Keratinocyte (primary cell): Measurements from ENCODE around the gene CD44. TPM values are rescaled to one million over a fixed set of nuclear protein-coding genes. Genes with fewer than 3 reads are reported as not detected.

Source experiments
- DNase-seq: peaks from one replicate; pipeline ENCODE4 v3.0.0-alpha.2; 2011; ENCODE audit warnings: low read depth, missing footprints, low spot score
- FAIRE-seq: peaks from 2 replicates; lab custom pipeline; 2011; peaks lifted over from hg19 to GRCh38; lab: Jason Lieb, UNC
- H2AFZ ChIP-seq: 2 replicates; pipeline ENCODE4 v1.6.0; 2012; ENCODE audit warnings: low read length, control low read depth, inconsistent platforms; ENCODE audit not compliant: control insufficient read depth
- H3K27ac ChIP-seq: 2 replicates; pipeline ENCODE4 v1.5.1; 2011; ENCODE audit warnings: low read length; ENCODE audit not compliant: control insufficient read depth, insufficient read depth
- H3K27me3 ChIP-seq: 3 replicates; pipeline ENCODE4 v1.6.0; 2011; ENCODE audit warnings: low read length; ENCODE audit not compliant: control insufficient read depth, insufficient read depth; ENCODE audit errors: extremely low read depth
- H3K36me3 ChIP-seq, 2 experiments: 2 replicates in 1 of 2; 3 replicates in 1 of 2; pipeline ENCODE4 v1.5.1; 2011; ENCODE audit warnings: low read length in 2 of 2, mild to moderate bottlenecking in 1 of 2; ENCODE audit not compliant: control insufficient read depth in 2 of 2, insufficient read depth in 2 of 2; ENCODE audit errors: extremely low read depth in 1 of 2
- H3K4me1 ChIP-seq: 3 replicates; pipeline ENCODE4 v1.5.1; 2011; ENCODE audit warnings: low read length; ENCODE audit not compliant: control insufficient read depth, insufficient read depth; ENCODE audit errors: extremely low read depth
- H3K4me2 ChIP-seq: 3 replicates; pipeline ENCODE4 v1.6.0; 2011; ENCODE audit warnings: low read depth, low read length; ENCODE audit not compliant: control insufficient read depth, insufficient read depth; ENCODE audit errors: extremely low read depth
- H3K4me3 ChIP-seq, 3 experiments: fragments of 200-600 bp in 1 of 3; sonication (generic) in 1 of 3; 2 replicates in 2 of 3; 3 replicates in 1 of 3; pipeline ENCODE4 v1.5.1; 2011 to 2016; ENCODE audit warnings: low read length in 3 of 3, mild to moderate bottlenecking in 3 of 3, control low read depth in 2 of 3, inconsistent platforms in 1 of 3, low read depth in 1 of 3, mixed read lengths in 1 of 3, mixed run types in 1 of 3, moderate library complexity in 1 of 3; ENCODE audit not compliant: control insufficient read depth in 2 of 3, insufficient read depth in 2 of 3; ENCODE audit errors: extremely low read depth in 1 of 3
- H3K79me2 ChIP-seq: 2 replicates; pipeline ENCODE4 v1.6.0; 2012; ENCODE audit warnings: low read length; ENCODE audit not compliant: control insufficient read depth, insufficient read depth
- H3K9ac ChIP-seq: 3 replicates; pipeline ENCODE4 v1.6.0; 2011; ENCODE audit warnings: low read length; ENCODE audit not compliant: control insufficient read depth, insufficient read depth; ENCODE audit errors: extremely low read depth
- H3K9me1 ChIP-seq: 3 replicates; pipeline ENCODE4 v1.6.0; 2011; ENCODE audit warnings: low read length; ENCODE audit not compliant: control insufficient read depth, insufficient read depth; ENCODE audit errors: extremely low read depth
- H3K9me3 ChIP-seq: 2 replicates; pipeline ENCODE4 v1.5.1; 2012; ENCODE audit warnings: low read depth, low read length; ENCODE audit not compliant: control insufficient read depth
- H4K20me1 ChIP-seq: 3 replicates; pipeline ENCODE4 v1.6.0; 2011; ENCODE audit warnings: low read length; ENCODE audit not compliant: control insufficient read depth, insufficient read depth; ENCODE audit errors: extremely low read depth
- EZH2 ChIP-seq: IDR thresholded peaks from one replicate; pipeline ENCODE4 v1.6.1; 2012; ENCODE audit warnings: inconsistent platforms, mild to moderate bottlenecking, low read length, moderate library complexity
- dilution Hi-C: fragments of 300-500 bp; cut with MboI; formaldehyde crosslinking; loops from one replicate; pipeline ENCODE4 v1.7.0; 2020; ENCODE audit warnings: low sequenced_read_pairs; ENCODE audit not compliant: extremely low pct_ligation_motif_present
- polyA plus RNA-seq, 5 experiments: library from polyadenylated mRNA; depleted of rRNA in 3 of 5; stranded (reverse) in 3 of 5; stranded (forward) in 1 of 5; unstranded in 1 of 5; fragments of >200 nt; gene quantifications; 1 replicate in 1 of 5; 2 replicates in 3 of 5; 3 replicates in 1 of 5; pipeline versions ENCODE4 v1.2.1 to v1.2.3, GENCODE V29; 2011 to 2012; ENCODE audit warnings: missing spikeins in 2 of 5, low read depth in 1 of 5, low replicate concordance in 1 of 5
- TF ChIP-seq, protein P1 (sequence below), 3 experiments: IDR thresholded peaks in 1 of 3; conservative IDR thresholded peaks in 1 of 3; optimal IDR thresholded peaks in 1 of 3; 2 replicates in 2 of 3; 3 replicates in 1 of 3; pipeline versions ENCODE3 to v1.5.1; 2011; ENCODE audit warnings: low read length in 3 of 3, mild to moderate bottlenecking in 3 of 3, moderate library complexity in 2 of 3, control low read depth in 1 of 3, inconsistent platforms in 1 of 3; ENCODE audit not compliant: insufficient read depth in 2 of 3; ENCODE audit errors: extremely low read depth in 1 of 3

CD44 gene
- polyA plus RNA-seq, 1 donor (not counting 4 experiments of a cell fraction or from before 2014, with no cell fraction given), result 2,038 TPM

DNA sequence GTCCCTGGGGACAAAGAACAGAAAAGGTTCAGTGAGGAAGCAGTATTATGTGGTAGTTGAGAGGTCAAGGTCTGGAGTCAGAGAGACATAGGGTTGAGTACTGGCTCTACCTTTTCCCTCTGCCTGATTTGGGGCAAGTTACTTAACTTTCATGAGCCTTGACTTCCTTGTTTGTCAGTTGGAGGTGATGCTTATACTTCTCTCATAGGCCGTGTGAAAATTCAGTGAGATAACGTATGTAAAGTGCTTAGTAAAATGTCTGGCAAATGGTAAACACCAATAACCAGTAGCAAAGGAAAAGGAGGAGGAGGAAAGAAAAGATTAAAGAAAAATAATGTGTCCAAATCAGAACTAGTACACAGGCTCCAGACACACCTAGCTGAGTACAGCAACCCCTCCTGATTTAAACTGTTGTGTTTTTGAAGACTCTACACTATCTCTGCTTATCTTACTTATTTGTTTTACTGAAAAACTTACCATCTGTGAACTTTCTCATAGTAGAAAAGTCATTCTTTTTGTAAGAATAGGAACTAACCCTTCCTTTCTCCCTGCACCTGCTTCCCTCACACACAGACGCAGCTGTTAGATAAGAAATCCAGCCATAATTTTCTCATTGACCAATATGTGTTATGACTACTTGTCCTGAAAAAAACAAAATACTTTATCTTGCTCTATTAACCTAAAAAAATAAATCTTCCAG is 126.9 kb downstream of the CD44 start:
- peak; percentile 13 for FAIRE-seq

DNA sequence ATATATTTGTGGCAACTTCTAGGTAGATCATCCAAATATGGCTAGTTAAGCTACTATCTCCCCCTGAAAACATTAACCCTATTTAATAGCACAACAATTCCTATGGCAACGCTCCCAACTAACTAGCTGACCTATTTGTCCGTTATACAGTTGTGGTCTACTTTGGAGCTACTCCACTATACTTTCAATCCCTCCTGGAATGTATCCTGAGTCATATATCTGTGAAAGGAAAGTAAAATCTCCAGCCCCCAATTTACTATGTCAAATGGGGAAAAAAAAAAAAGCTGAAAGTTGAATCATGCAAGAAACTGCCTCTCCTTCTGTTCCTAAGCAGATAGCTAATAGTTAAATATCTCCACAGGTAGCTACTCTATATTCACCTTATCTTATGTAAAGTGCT is 128.5 kb downstream of the CD44 start:
- Histone ChIP-seq H3K36me3 (no peaks in the 10 kb centered on the region), H3K9me1 (no peaks in the 10 kb centered on the region), H3K9ac (no peak overlapping the region), H3K27ac (no peak overlapping the region), H3K79me2 (no peaks in the 10 kb centered on the region), H3K4me1 (no peaks in the 10 kb centered on the region), H2AFZ (no peak overlapping the region), H4K20me1 (no peaks in the 10 kb centered on the region), H3K4me2 (no peak overlapping the region), H3K27me3 (no peaks in the 10 kb centered on the region), H3K4me3 (no peak overlapping the region), H3K9me3 (no peaks in the 10 kb centered on the region)
- FAIRE-seq (no peak), DNase-seq (no peak)
- dilution Hi-C loops, result no loop called here
- TF ChIP-seq, protein P1, sequence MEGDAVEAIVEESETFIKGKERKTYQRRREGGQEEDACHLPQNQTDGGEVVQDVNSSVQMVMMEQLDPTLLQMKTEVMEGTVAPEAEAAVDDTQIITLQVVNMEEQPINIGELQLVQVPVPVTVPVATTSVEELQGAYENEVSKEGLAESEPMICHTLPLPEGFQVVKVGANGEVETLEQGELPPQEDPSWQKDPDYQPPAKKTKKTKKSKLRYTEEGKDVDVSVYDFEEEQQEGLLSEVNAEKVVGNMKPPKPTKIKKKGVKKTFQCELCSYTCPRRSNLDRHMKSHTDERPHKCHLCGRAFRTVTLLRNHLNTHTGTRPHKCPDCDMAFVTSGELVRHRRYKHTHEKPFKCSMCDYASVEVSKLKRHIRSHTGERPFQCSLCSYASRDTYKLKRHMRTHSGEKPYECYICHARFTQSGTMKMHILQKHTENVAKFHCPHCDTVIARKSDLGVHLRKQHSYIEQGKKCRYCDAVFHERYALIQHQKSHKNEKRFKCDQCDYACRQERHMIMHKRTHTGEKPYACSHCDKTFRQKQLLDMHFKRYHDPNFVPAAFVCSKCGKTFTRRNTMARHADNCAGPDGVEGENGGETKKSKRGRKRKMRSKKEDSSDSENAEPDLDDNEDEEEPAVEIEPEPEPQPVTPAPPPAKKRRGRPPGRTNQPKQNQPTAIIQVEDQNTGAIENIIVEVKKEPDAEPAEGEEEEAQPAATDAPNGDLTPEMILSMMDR (optimal IDR thresholded peaks at IDR 0.05 in 1 of 3, IDR thresholded peaks at IDR 0.05 in 1 of 3, conservative IDR thresholded peaks at IDR 0.05 in 1 of 3; ENCODE audit: extremely low read depth in 1 of 3, insufficient read depth in 2 of 3, low read length in 3 of 3), result no peak
- TF ChIP-seq EZH2, result no peak

More for the DNA sequence above, 126.9 kb downstream of the CD44 start:
- Histone ChIP-seq H3K27me3 (no peaks in the 10 kb centered on the region), H3K9me3 (no peaks in the 10 kb centered on the region), H3K4me2 (no peak overlapping the region), H3K36me3 (no peaks in the 10 kb centered on the region), H3K79me2 (no peaks in the 10 kb centered on the region), H4K20me1 (no peaks in the 10 kb centered on the region), H3K9ac (no peak overlapping the region), H3K4me1 (no peaks in the 10 kb centered on the region), H3K9me1 (no peaks in the 10 kb centered on the region), H3K4me3 (no peak overlapping the region), H3K27ac (no peak overlapping the region), H2AFZ (no peak overlapping the region)
- DNase-seq, result no peak
- dilution Hi-C loops, result no loop called here
- TF ChIP-seq, protein P1 (optimal IDR thresholded peaks at IDR 0.05 in 1 of 3, IDR thresholded peaks at IDR 0.05 in 1 of 3, conservative IDR thresholded peaks at IDR 0.05 in 1 of 3; ENCODE audit: extremely low read depth in 1 of 3, insufficient read depth in 2 of 3, low read length in 3 of 3), result no peak
